K562 (cell line): ENCODE results near the gene FSTL4. TPM values are rescaled to one million over a fixed set of nuclear protein-coding genes. Genes with fewer than 3 reads are reported as not detected.

ENCODE experiments used
- ARHGAP35 ChIP-seq: fragments of 450-650 bp; IDR thresholded peaks from 2 replicates; pipeline ENCODE4 v1.6.1; 2018; ENCODE audit not compliant: partially characterized antibody
- CHD7 ChIP-seq: fragments of 200-600 bp; sonication (generic); IDR thresholded peaks from one replicate; pipeline ENCODE4 v1.6.1; 2012; ENCODE audit warnings: mild to moderate bottlenecking, low read depth, low read length, inconsistent platforms
- MYC ChIP-seq, 2 experiments: fragments of 250-450 bp in 1 of 2; sonication (Bioruptor Pico) in 1 of 2; IDR thresholded peaks; 2 replicates each; pipeline versions ENCODE4 v1.5.1 to v1.6.1; 2012 to 2021; ENCODE audit warnings: low read depth in 2 of 2, borderline replicate concordance in 1 of 2, improper control_type of control experiment in 1 of 2, low read length in 1 of 2, mild to moderate bottlenecking in 1 of 2, moderate library complexity in 1 of 2
- ZHX1 ChIP-seq: fragments of 150-350 bp; conservative IDR thresholded peaks from 2 replicates; pipeline ENCODE4 v1.6.1; 2014; ENCODE audit warnings: low read length
- ZNF280B ChIP-seq: fragments of 250-450 bp; sonication (Bioruptor Pico); IDR thresholded peaks from 2 replicates; pipeline ENCODE4 v1.5.1; 2021; ENCODE audit warnings: mild to moderate bottlenecking
- polyA plus RNA-seq, 8 experiments: library from polyadenylated mRNA; depleted of rRNA in 4 of 8; stranded (reverse) in 5 of 8; unstranded in 3 of 8; fragments of >200 nt; fragmentation: Nextera tagmentation in 2 of 8; fragmentation: Illumina TruSeq in 1 of 8; extraction: Ambion mirVana in 2 of 8; extraction: Trizol in 1 of 8; gene quantifications; 2 replicates each; pipeline versions ENCODE4 v1.2.1 to v1.2.3, GENCODE V29; 2011 to 2014; ENCODE audit warnings: inconsistent platforms in 1 of 8, missing spikeins in 1 of 8
- total RNA-seq, 7 experiments: library from RNA; depleted of rRNA in 6 of 7; stranded (reverse); fragments of >200 nt in 6 of 7; fragmentation: Illumina TruSeq in 2 of 7; extraction: Trizol in 2 of 7; gene quantifications; 2 replicates each; pipeline versions ENCODE4 v1.2.1 to v1.2.3, GENCODE V29; 2011 to 2021; ENCODE audit warnings: low replicate concordance in 1 of 7

The FSTL4 gene
- total and polyA plus RNA-seq, 9 of the 15 experiments (the other 6 are each of a cell fraction or from before 2014, with no cell fraction given): 0.08 to 0.18 (median 0.10) TPM; not detected in 5

DNA sequence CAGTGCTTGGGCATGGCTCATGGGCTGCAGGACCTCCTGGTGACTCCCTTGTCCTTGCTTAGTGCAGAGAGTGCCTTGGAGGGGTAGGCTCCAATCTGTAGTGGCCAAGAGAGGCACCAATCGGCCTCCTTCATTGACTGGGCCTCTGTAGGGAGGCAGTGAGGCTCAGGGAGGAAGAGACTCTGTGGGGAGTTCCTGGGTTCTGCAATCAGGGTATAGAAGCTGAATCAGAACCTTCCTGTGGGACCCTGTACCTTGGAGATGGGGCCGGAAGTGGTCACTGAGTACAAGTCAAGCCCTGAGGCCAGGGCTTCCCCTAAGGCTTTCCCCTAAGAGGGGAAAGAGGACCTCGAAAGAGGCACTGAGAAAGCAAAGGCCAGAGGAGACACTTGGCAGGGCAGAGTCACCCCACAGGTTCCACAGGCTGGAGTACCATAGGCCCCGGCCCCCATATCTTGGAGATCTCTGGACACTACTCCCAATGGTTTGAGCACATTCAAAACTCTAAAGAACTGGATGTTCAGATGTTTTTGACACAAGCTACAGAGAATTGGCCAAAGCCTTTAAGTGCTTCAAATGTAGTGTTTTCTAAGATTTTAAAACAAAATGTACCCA is 370.0 kb downstream of the FSTL4 start (continued):
- TF ChIP-seq CHD7 (no peak), ARHGAP35 (no peak), ZNF280B (CRISPR knock-in tag) (no peak), MYC (IDR thresholded peaks at IDR 0.05; ENCODE audit: low read depth, low read length) (no peak), MYC (CRISPR knock-in tag; IDR thresholded peaks at IDR 0.05; ENCODE audit: borderline replicate concordance, low read depth) (no peak), ZHX1 (no peak)
- TF ChIP-seq, all 486 proteins: peak for 0
